ENCODE results near the gene CSNK1A1L. TPM values are rescaled to one million over a fixed set of nuclear protein-coding genes. Genes with fewer than 3 reads are reported as not detected.

CSNK1A1L gene
- total RNA-seq, 3 donors from 2014 or later (not counting 1 experiment from before 2014, with no cell fraction given), result not detected

DNA sequence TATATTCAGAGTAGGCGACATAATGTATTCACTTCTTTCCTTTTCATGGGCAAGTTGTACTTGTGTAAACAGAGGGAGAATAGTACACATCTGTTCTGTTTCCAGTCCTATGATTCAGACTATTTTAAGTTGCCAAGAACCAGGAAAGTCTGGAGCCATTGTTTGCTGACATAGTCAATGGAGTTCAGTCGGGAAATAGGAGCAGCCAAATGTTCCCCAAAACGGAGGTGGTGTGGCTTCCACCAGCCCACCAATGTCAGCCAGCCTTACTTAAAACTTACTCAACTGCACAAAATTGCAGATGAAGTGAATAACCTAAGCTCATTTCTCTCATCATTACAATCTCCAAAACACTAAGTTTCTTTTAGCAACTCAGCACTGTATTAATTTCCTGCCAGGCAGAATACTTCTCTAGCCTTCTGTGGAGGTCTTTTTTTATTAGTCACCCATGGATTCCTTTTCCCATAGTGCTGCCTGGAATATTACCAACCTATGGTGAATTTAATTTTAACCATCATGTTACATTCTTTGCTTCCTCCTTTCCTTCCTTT is 22.3 kb upstream of the CSNK1A1L start:
- no peak overlapping the region for H3K27ac Mint-ChIP-seq
- no peak overlapping the region for H3K4me3 ChIP-seq (ENCODE audit: low read length)
- H3K4me1 Mint-ChIP-seq, result no peaks in the 10 kb centered on the region
- WGBS (ENCODE audit: insufficient coverage), result 81% methylated on average over 3 of the region's 3 CpGs
- H3K27ac ChIP-seq (ENCODE audit: low read length), result no peak overlapping the region
- H3K36me3 Mint-ChIP-seq, result no peaks in the 10 kb centered on the region
- H3K27me3 Mint-ChIP-seq (ENCODE audit: low read depth in 2 of 2), result no peaks in the 10 kb centered on the region
- no peaks in the 10 kb centered on the region for H3K4me1 ChIP-seq (ENCODE audit: control insufficient read depth, insufficient read depth, low read length)
- H3K36me3 ChIP-seq (ENCODE audit: control insufficient read depth, insufficient read depth, low read length), result no peaks in the 10 kb centered on the region
- no peak for ATAC-seq
- intact Hi-C loops (cut with micrococcal nuclease), result no loop called here
- no peak overlapping the region for H3K4me3 Mint-ChIP-seq
- TF ChIP-seq, protein P1, sequence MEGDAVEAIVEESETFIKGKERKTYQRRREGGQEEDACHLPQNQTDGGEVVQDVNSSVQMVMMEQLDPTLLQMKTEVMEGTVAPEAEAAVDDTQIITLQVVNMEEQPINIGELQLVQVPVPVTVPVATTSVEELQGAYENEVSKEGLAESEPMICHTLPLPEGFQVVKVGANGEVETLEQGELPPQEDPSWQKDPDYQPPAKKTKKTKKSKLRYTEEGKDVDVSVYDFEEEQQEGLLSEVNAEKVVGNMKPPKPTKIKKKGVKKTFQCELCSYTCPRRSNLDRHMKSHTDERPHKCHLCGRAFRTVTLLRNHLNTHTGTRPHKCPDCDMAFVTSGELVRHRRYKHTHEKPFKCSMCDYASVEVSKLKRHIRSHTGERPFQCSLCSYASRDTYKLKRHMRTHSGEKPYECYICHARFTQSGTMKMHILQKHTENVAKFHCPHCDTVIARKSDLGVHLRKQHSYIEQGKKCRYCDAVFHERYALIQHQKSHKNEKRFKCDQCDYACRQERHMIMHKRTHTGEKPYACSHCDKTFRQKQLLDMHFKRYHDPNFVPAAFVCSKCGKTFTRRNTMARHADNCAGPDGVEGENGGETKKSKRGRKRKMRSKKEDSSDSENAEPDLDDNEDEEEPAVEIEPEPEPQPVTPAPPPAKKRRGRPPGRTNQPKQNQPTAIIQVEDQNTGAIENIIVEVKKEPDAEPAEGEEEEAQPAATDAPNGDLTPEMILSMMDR (IDR thresholded peaks at IDR 0.05), result no peak
- H3K9me3 ChIP-seq (ENCODE audit: control insufficient read depth, insufficient read depth, low read length), result no peaks in the 10 kb centered on the region
- peaks cover 0 to 5% of the 10 kb centered on the region in 2 donors for H3K9me3 Mint-ChIP-seq
- no peak for DNase-seq
- H3K27me3 ChIP-seq (ENCODE audit: control insufficient read depth, insufficient read depth, low read length), result no peaks in the 10 kb centered on the region

DNA sequence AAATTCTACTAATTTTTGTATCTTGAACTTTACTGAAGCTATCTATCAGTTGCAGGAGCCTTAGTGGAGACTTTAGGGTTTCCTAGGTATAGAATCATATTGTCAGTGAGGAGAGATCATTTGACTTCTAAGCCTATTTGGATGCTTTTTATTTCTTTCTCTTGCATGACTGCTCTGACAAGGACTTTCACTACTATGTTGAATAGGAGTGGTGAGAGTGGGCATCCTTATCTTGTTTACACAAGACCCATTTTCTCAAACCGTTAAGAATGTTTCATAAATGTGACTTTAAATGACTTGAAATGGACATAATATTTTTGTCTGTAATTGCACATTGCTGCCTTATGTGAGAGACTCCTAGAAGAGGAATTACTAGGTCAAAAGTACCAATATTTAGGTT is 17.9 kb upstream of the CSNK1A1L start:
- no peaks in the 10 kb centered on the region for H3K36me3 Mint-ChIP-seq
- H3K27me3 Mint-ChIP-seq (ENCODE audit: low read depth in 2 of 2), result no peaks in the 10 kb centered on the region
- peaks cover 0 to 5% of the 10 kb centered on the region in 2 donors for H3K9me3 Mint-ChIP-seq
- TF ChIP-seq, protein P1 (IDR thresholded peaks at IDR 0.05), result no peak
- no peaks in the 10 kb centered on the region for H3K4me1 Mint-ChIP-seq
- Histone ChIP-seq H3K4me3 (ENCODE audit: low read length) (no peak overlapping the region), H3K27me3 (ENCODE audit: control insufficient read depth, insufficient read depth, low read length) (no peaks in the 10 kb centered on the region), H3K9me3 (ENCODE audit: control insufficient read depth, insufficient read depth, low read length) (no peaks in the 10 kb centered on the region), H3K36me3 (ENCODE audit: control insufficient read depth, insufficient read depth, low read length) (no peaks in the 10 kb centered on the region), H3K4me1 (ENCODE audit: control insufficient read depth, insufficient read depth, low read length) (no peaks in the 10 kb centered on the region), H3K27ac (ENCODE audit: low read length) (no peak overlapping the region)
- DNase-seq, result no peak
- no CpG with 5 or more reads among the region's 1 CpG for WGBS (ENCODE audit: insufficient coverage)
- no peak overlapping the region for H3K27ac Mint-ChIP-seq
- no peak for ATAC-seq
- no peak overlapping the region for H3K4me3 Mint-ChIP-seq
- intact Hi-C loops (cut with micrococcal nuclease), result no loop called here

DNA sequence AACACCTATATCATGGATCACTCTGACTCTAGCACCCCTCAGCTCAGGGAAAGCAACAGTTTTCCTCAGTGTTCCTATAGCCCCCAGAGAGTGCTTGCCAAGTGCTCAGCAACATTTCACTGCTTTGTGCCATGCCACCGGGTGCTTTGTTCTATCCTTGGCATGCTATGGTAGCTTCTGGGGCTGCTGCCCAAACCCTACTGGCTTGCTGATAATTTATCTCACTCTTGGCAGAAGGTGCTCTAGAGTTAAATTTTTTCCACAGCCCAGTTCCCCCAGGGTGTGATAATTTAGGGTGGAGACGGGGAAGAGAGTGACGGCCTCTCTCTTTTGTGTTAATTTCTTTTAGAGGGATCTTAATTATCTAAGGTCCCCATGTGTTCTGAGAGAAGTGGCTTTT is 12.6 kb upstream of the CSNK1A1L start:
- Histone ChIP-seq H3K27me3 (ENCODE audit: control insufficient read depth, insufficient read depth, low read length) (no peaks in the 10 kb centered on the region), H3K9me3 (ENCODE audit: control insufficient read depth, insufficient read depth, low read length) (no peaks in the 10 kb centered on the region), H3K27ac (ENCODE audit: low read length) (no peak overlapping the region), H3K4me1 (ENCODE audit: control insufficient read depth, insufficient read depth, low read length) (no peaks in the 10 kb centered on the region), H3K36me3 (ENCODE audit: control insufficient read depth, insufficient read depth, low read length) (no peaks in the 10 kb centered on the region), H3K4me3 (ENCODE audit: low read length) (no peak overlapping the region)
- TF ChIP-seq, protein P1 (IDR thresholded peaks at IDR 0.05), result no peak
- intact Hi-C loops (cut with micrococcal nuclease), result no loop called here
- Mint-ChIP-seq H3K36me3 (no peaks in the 10 kb centered on the region), H3K4me3 (no peak overlapping the region), H3K27ac (no peak overlapping the region), H3K27me3 (ENCODE audit: low read depth in 2 of 2) (peaks cover 0 to 2% of the 10 kb centered on the region in 2 donors), H3K9me3 (peaks cover 0 to 5% of the 10 kb centered on the region in 2 donors), H3K4me1 (no peaks in the 10 kb centered on the region)
- no peak for ATAC-seq
- WGBS (ENCODE audit: insufficient coverage), result 69% methylated on average over 3 of the region's 3 CpGs
- no peak for DNase-seq

DNA sequence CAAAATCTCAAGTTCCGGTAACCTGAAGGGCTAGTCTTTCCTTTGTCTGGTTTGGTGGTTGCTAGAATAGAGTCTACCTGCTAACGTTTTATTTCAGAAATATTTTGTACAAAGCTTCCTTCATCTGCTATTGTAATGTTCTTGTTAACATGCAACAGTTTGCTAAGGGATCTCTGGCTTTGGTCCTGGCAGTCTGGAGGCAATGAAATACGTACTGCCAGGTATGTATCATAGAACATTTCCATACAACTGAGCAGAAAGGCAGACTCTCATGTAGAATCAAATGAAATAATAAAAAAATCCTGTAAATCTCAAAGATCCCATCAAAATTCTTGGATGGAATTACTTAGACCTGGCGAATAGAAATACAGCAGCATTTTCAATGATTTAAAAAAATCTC is 8.8 kb upstream of the CSNK1A1L start:
- DNase-seq (no peak), ATAC-seq (no peak)
- Mint-ChIP-seq H3K36me3 (no peaks in the 10 kb centered on the region), H3K9me3 (no peaks in the 10 kb centered on the region), H3K4me1 (no peaks in the 10 kb centered on the region), H3K27me3 (ENCODE audit: low read depth in 2 of 2) (peaks cover 0 to 4% of the 10 kb centered on the region in 2 donors), H3K4me3 (no peak overlapping the region), H3K27ac (no peak overlapping the region)
- WGBS (ENCODE audit: insufficient coverage), result 83% methylated on average over 1 of the region's 4 CpGs
- Histone ChIP-seq H3K4me1 (ENCODE audit: control insufficient read depth, insufficient read depth, low read length) (no peaks in the 10 kb centered on the region), H3K27ac (ENCODE audit: low read length) (no peak overlapping the region), H3K36me3 (ENCODE audit: control insufficient read depth, insufficient read depth, low read length) (no peaks in the 10 kb centered on the region), H3K4me3 (ENCODE audit: low read length) (no peak overlapping the region), H3K9me3 (ENCODE audit: control insufficient read depth, insufficient read depth, low read length) (no peaks in the 10 kb centered on the region), H3K27me3 (ENCODE audit: control insufficient read depth, insufficient read depth, low read length) (no peaks in the 10 kb centered on the region)
- intact Hi-C loops (cut with micrococcal nuclease), result no loop called here
- TF ChIP-seq, protein P1 (IDR thresholded peaks at IDR 0.05), result no peak
